NCI-H345 (cell line): ENCODE measurements around the gene IBA57.
"Not testable (repeated sequence)": the region's sequence is repeated elsewhere in the genome, so short reads cannot be mapped to it uniquely, and the experiment has no call there.

Experiments
- DNase-seq: peaks from one replicate; lab custom pipeline; 2025; lab: John Stamatoyannopoulos, UW

Gene IBA57

DNA sequence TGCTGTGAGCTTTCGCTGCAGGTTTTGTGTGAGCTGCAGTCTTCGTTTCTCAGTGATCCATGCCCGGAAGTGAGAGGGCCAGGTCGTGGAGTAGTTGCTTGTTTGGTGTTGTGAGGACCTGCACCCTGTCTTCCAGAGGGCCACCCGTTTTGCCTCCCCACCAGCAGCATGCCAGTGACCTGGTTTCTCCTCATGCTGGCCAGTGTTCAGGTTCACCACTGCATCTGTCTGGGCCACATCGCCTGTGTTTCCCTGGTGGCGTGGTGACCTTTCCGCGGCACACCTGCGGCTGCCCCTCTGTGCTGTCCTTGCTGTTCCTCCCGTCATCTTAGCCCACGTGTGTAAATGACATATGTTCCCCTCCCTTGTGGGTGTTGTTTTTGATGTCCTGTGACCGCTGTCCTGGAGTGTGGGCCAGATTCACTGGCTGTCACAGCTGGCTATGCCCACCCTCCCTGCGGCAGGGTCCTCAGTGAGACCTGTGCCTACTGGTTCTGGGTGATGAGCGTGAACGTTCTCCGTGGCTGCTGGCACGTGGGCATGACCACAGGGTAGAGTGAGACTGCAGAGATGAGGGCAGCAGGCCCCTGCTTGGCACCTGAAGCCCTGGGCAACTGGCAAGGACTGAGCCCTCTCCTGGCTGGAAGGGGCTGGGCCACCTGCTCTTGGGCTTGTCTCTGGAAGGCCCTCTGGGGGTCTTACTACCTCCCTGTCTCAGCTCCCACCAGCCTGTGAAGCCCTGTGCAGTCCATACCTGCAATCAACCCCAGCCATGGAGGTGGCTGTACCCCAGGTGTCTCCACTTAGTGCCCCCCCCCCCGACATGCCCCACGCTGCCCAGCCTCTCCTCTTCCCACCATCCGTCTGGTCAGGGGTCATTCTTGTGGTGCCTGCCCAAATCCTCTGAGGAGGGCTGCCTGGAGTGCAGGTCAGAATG is 7.3 kb downstream of the IBA57 start:
- DNase-seq, result no peak

DNA sequence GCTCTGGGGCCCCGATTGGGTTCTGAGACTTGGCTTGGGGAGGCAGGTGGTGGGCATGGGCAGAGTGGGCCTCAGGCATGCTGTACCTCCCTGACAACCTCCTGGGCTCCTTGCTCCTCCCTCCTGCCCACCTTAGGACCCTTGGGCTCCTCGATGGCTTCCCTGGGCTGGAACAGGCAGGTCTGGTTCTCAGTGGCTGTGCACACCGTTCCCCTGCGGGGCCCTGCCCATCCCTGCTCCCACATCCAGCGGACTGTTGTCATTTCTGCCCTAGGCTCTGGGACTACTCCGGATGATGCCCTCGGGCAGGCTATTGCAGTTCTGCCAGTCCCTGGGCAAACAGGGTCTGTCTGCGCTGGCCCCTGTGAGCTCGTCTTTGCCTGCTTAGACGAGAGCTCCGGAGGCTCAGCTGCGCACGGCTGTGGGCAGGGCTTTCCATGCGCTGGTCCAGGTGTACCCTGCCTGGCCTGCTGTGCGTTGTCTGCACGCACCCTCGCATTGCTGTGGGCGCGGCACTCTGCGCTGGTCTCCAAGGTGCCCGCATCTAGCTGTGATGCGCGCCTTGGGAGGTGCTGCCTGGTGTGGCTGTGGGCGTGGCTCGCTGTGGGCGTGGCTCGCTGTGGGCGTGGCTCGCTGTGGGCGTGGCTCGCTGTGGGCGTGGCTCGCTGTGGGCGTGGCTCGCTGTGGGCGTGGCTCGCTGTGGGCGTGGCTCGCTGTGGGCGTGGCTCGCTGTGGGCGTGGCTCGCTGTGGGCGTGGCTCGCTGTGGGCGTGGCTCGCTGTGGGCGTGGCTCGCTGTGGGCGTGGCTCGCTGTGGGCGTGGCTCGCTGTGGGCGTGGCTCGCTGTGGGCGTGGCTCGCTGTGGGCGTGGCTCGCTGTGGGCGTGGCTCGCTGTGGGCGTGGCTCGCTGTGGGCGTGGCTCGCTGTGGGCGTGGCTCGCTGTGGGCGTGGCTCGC is 8.2 kb downstream of the IBA57 start:
- DNase-seq, result peak; percentile 63

DNA sequence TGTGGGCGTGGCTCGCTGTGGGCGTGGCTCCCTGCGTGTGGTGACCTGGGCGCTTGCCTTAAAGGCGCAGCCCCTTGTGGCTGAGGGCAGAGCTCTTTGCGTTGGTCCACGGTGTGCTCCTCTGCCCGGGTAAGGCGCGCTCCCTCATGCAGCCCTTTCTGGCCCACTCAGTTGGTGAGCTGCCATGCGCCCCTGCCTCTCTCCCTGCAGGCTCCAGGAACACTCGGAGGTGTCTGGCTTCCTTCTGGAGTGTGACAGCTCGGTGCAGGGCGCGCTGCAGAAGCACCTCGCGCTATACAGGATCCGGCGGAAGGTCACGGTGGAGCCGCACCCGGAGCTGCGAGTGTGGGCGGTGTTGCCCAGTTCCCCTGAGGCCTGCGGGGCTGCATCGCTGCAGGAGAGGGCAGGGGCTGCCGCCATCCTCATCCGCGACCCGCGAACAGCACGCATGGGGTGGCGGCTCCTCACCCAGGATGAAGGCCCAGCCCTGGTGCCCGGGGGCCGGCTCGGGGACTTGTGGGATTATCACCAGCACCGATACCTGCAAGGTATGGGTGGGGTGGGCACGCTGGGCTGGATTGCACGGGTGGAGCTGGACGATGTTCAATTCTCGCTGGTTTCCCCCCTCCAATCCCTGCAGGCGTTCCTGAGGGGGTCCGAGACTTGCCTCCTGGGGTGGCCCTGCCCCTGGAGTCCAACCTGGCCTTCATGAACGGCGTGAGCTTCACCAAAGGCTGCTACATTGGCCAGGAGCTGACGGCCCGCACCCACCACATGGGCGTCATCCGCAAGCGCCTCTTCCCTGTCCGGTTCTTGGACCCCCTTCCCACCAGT is 9.1 kb downstream of the IBA57 start:
- DNase-seq, result no peak

DNA sequence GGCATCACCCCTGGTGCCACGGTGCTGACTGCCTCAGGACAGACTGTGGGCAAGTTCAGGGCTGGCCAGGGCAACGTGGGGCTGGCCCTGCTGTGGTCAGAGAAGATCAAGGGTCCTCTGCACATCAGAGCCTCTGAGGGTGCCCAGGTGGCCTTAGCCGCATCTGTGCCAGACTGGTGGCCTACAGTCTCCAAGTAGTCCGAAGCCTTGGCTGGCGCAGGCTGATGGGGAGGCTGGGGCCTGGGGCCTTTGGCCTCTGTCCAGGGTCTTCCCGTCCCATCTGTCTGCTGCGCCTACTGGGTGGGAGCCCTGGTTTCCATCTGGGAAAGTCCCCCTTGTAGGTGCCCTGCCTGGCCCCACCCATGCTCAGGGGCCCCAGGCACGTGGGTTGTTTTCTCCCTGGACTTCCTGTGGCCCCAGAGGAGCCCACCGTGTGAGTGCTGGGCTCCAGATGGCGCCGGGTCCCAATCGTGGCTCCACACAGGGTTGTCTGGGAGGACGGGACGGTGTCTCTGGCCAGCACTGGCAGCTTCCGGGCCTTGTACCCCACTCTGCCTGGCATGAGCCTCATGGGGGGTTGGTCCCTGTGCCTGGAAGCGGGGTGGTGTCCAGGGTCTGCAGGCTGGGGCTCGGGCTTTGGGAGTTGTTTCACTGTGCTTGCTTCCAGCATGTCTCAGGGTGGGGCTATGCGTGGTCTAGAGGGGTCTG is 9.9 kb downstream of the IBA57 start:
- DNase-seq, result no peak

DNA sequence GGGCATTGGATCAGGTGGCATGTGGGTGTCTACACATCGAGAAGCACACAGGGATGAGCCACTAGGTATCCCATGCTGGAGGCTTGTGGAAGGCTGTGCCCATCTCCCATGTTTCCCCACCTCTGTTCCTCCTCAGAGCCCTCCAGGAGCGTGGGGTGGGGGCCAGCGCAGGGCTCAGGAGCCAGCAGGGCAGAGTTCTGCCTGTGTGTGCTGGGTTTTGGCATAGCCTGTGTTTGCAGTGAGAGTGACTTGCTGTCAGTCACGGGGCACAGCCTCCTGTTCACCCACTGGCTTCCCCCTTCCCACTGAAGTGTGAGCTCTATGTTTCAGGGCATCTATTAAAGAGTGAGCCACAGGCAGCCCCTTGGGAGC is 10.4 kb downstream of the IBA57 start:
- DNase-seq, result no peak

DNA sequence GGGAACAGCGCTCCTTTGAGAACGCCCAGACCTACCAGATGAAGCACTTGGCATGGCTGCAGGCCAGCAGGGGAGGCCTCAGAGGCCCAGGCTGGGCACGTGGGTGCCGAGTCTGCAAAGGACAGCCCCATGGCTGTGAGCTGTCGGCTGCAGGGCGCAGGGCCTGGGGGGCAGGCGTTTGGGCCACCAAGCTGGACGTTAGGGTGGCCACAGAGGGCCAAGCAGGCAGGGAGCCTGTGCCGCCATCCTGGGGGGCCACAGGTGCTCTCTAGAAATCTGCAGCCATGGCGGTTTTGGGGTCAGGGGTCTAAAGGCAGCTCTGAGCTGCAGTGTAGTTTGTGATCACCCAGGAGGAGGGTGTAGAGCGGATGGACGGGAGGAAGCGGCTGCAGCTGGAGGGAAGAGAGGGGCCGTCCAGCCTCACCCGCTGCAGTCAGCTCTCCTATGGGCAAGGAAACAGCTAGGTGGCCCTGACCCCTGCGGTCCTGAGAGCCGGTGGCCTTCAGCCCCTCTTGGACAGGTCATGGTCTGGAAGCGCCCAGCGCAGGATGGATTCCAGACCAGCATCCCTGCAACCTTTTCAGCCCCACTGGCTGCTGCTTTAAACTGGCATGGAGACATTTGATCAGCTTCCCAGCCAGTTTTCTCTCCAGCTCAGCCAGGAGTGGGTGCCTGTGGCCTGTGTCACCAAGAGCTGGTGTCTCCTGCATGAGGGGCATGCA is 11.0 kb downstream of the IBA57 start:
- DNase-seq, result no peak

DNA sequence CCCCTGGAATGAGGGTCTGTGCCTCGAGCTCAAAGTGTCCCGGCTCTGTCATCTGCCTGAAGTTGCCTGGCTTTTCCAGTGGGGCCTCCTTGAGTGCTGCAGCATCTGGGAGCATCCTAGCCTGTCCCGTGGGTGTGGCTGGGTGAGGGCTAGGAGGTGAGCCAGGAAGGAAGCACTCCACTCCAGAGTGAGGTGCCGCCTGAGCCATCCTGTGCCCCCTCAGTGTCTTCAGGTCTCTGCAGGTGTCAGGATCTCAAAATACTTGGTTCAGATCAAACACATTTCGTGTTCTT is 11.5 kb downstream of the IBA57 start:
- no peak for DNase-seq

DNA sequence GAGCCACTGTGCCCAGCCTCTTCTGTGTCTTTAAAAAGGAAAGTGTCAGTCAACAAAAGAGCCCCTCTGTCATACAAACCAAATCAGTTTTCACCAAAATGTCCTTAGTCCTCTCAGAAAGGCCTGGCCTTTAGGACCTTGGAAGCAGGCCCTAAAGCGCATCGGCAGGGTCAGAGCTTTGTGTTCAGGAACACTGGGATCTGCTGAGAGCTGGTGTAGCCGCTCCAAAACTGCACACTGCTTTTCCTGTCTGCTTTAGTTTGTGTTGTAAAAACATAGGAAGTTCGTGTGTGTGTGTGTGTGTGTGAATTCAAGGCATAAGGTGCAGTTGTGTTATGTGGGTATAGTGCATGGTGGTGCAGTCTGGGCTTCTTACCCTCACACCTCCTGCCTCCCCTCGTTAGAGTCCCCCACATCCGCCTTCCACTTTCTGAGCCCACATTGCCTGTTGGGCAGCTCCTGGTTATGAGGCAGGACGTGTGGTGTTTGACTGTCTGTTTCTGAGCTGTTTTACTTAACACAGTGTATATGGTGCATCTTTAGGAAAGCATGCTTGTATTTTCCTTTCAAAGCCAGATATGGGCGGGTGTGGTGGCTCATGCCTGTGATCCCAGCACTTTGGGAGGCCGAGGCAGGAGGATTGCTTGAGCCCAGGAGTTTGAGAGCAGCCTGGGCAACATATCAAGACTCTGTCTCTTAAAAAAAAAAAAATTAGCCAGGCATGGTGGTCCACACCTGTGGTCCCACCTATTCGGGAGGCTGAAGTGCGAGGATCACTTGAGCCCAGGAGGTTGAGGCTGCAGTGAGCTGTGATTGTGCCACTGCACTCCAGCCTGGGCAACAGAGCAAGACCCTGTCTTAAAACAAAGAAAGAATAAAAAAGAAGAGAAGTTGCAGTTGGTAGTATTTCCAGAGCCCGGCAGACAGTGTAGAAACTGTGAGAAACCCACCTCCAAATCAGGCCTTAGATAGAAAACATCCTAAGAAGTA is 12.4 kb downstream of the IBA57 start:
- no peak for DNase-seq

DNA sequence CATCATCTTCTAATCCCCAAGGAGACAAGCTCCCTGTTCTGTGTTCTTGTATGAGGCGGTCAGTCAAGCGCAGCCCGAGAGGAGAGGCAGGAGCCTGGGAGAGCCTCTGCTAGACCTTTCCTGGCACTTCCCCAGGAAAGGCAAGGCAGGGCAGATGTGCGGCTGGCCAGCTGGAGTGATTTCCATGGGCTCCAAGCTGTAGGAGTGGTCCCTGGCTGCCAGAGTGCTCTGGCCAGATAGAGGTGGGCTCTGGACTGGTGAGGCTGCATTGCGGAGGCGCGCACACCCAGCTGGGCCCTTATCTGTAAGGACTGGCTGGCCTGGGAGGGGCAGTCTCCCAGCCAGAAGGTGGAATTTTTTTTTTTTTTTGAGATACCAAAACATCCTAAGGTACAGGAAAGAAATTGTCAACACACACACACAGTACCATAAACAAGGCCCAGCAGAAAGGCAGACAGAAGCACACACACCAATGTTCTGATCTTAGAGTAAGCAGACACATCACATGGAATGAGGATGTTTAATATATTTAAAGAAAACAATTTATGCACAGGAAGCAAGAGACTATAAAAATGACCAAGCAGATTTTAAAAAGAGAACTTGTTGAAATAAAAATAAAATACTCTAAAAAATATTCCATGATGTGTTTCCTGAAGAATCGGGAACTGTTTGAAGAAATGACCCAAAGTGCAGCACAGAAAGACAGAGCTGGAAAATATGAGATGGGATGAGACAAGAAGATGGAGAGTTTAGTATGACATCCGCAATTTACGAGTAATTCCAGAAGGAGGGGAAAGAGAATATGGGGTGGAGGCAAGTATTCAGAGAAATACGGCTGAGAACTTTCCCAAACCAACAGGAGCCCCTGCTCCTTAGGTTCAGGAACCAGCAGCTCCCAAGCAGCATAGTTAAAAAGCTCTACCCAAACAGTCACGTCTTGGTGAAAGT is 13.4 kb downstream of the IBA57 start:
- DNase-seq, result no peak

DNA sequence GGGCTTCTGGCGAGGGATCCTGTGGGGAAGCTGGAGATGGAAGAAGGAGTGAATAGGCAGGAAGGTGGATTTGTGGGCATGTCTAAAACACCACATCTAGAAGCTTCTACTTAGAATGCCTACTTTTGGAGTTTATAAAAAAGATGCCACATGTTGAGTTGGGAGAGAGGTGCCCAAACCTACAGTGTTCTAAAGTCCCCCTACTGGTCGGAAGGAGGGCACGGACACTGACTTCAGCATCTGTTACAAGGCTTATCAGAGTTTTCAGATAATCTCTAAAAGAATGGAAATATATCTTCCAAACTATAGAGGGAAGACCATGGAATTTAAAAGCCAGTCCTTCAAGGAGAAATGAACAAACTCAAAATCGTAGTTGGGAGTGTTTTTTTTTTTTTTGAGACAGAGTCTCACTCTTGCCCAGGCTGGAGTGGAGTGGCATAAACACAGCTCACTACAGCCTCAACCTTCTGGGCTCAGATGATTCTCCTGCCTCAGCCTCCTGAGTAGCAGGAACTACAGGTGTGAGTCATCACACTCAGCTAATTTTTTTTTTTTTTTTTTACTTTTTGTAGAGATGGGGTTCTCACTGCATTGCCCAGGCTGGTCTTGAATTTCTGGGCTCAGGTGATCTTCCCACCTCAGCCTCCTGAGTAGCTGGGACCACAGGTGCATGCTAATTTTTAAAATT is 14.8 kb downstream of the IBA57 start:
- no peak for DNase-seq

DNA sequence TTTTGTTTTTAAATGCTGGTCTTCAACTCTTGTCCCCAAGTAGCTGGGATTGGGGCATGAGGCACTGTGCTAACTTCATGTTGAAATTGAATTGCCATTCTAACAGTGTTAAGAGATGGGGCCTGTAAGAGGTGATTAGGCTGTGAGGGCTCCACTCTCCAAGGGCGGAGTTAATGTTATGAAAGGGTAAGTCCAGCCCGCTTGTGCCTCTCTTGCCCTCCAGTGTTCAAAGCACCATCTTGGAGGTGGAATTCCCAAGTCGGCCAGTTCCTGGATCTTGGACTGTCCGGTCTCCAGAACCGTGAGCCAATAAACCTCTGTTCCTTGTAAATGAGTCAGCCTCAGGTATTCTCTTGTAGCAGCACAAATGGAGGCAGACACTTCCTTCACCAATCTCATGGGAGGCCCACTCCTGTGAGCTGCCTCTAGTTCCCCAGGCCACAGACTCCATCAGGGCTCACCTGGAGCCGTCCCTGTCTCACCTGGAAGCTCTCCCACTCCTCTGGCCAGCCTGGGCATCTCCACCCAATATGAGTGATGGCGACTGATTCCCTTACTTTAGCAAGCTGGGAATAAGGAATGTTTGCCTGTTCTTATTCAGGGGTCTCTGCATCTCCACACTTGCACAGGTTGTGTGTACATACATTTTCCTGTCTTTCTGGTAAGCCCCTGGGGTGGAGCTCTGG is 15.5 kb downstream of the IBA57 start:
- DNase-seq, result no peak

DNA sequence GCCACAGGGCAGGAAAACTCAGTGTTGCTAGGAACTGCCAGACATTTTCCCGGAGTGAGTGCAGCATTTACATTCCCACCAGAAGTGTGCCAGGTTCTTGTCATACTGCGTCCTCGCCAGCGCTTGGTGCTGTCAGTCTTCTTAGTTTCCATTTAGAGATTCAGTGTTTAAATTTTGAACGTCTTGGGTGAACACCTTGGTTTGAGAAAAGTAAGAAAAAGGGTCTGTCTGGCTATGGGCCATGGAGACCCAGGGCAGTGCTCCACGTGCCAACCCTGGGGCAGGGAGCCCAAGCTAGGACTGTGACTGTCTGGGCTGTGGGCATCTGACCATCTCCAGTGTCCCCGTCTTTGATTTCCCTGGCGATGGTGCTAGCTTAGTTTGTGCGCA is 16.0 kb downstream of the IBA57 start:
- no peak for DNase-seq

DNA sequence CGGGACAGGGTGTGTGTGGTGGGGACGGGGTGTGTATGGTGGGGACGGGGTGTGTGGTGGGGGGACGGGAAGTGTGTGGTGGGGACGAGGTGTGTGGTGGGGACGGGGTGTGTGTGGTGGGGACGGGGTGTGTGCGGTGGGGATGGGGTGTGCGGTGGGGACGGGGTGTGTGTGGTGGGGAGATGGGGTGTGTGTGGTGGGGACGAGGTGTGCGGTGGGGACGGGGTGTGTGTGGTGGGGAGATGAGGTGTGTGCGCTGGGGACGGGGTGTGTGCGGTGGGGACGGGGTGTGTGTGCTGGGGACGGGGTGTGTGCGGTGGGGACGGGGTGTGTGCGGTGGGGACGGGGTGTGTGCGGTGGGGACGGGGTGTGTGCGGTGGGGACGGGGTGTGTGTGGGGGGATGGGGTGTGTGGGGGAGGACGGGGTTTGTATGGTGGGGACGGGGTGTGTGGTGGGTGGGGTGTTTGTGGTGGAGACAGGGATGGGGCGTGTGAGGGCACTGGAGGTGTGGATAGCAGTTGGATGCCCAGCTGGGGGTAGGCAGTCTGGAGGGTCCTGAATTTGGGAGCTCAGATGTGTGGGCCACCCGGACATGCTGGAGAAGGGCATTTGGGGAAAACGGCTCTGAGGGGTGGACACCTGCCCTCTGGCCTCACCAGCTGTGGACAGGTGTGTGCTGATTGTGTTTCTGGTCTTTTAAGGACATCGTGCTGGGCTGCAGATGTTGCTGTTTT is 16.9 kb downstream of the IBA57 start:
- no peak for DNase-seq

DNA sequence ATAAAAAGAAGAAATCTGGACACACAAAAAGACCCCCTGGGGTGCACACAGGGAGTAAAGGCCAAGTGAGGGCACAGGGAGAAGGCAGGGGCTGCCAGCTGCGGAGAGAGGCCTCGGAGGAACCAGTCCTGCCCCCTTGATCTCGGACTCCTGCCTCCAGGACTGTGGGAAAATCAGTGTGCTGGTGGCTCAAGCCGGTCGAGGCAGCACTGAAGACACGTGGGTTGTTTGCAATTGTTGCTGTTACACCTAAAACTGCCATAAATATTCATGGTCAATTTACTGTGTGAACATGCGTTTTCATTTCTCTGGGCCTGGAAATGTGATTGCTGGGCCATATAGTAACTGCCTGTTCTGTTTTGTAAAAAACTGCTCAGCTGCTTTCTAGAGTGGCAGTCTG is 18.5 kb downstream of the IBA57 start:
- no peak for DNase-seq

DNA sequence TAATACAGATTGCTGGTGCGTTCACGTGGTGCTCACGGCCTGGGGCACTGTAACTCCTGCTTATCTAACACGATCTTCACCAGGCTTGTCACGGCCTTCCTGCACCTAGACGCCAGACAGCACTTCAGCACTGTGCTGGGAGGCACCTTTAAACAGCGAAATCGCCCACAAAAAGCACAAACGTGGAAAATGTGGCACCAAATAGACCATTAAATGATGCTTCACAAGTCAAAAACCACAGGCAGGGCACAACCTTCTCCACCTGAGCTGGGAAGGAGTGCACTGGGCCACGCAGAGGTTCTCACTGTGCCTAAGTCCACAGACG is 20.0 kb downstream of the IBA57 start:
- DNase-seq, result no peak

DNA sequence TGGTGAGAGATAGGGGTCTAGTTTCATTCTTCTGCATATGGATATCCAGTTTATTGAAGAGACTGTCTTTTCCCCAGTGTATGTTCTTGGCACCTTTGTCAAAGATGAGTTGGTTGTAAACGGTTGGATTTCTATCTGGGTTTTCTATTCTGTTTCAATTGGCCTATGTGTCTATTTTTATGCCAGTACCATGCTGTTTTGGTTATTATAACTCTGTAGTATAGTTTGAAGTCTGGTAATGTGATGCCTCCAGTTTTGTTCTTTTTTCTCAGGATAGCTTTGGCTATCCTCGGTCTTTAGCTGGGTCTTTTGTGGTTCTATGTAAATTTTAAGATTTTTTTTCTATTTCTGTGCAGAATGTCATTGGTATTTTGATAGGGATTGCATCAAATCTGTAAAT is 22.6 kb downstream of the IBA57 start:
- not testable (repeated sequence) for DNase-seq

DNA sequence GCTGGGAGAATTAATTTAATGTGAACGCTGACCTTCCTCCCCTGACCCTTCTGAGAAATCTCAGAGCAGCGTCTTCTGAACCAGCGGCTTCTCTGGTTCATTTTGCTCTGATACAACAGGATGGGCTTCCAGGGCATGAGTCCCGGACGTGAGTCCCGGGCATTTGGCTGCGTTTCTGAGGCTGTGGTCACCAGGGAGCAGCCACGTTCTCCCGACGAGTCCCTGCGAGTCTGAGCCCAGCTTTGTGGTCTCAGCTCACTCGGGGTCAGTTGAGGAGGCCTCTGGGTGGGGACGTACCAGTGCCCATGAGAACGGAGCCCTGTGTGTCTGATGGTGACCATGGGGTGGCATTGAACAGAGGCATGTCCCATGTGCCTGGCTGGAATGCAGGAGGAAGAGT is 24.6 kb downstream of the IBA57 start:
- no peak for DNase-seq
